DMS153 (cell line): Measurements from ENCODE around the gene NAA38.

Experiments used
- DNase-seq: peaks from one replicate; lab custom pipeline; 2025; lab: John Stamatoyannopoulos, UW

Gene NAA38, protein sequence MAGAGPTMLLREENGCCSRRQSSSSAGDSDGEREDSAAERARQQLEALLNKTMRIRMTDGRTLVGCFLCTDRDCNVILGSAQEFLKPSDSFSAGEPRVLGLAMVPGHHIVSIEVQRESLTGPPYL

GRCh38 chr17:7856811-7857712 is at the start of gene NAA38:
Gene NAA38 (minus strand): TSS chr17:7857559. CDS start chr17:7857463, 96 bp downstream.
- DNase-seq = peak; percentile 95

GRCh38 chr17:7903154-7904103 is 46.1 kb upstream of the NAA38 start:
- no peak for DNase-seq

GRCh38 chr17:7897773-7898172 is 40.4 kb upstream of the NAA38 start:
- no peak for DNase-seq

GRCh38 chr17:7897090-7897489 is 39.7 kb upstream of the NAA38 start:
- DNase-seq = no peak

GRCh38 chr17:7894866-7895265 is 37.5 kb upstream of the NAA38 start:
- no peak for DNase-seq

DNA sequence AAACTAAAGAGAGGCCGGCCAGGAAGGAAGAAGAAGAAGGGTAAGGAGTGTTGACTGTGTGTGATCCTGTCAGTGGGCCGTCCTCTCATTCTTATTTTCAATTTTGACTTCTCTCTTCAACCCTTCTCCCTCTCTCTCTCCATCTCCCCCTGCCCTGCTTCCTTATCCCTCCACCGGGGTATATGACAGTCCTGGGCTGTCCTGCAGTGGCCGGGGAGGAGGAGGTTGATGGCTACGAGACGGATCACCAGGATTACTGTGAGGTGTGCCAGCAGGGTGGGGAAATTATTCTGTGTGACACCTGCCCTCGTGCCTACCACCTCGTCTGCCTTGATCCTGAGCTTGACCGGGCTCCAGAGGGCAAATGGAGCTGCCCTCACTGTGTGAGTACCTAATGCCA is 36.9 kb upstream of the NAA38 start:
- DNase-seq = no peak

DNA sequence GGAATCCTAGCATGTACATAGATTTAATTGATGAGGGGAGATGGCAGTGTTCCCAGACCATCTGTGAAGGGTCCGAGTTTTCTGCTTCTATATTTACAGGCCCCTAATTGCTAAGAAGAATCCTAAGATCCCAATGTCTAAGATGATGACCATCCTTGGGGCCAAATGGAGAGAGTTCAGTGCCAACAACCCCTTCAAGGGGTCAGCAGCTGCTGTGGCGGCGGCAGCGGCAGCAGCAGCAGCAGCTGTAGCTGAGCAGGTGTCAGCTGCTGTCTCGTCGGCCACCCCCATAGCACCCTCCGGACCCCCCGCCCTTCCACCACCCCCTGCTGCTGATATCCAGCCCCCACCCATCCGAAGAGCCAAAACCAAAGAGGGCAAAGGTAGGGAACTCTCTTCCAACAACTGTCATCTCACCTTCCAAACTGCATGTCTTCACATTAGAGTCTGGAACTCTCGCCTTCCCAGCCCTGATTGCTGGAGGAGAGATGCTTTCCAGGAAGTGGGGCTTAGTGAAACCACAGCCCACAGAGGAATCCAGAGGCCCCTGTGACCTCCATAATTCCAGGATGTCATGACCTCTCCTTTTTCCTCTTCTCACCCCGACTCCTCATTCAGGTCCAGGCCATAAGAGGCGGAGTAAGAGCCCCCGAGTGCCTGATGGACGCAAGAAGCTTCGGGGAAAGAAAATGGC is 36.0 kb upstream of the NAA38 start:
- no peak for DNase-seq

GRCh38 chr17:7889166-7889955 is 32.0 kb upstream of the NAA38 start:
- peak; percentile 82 for DNase-seq

DNA sequence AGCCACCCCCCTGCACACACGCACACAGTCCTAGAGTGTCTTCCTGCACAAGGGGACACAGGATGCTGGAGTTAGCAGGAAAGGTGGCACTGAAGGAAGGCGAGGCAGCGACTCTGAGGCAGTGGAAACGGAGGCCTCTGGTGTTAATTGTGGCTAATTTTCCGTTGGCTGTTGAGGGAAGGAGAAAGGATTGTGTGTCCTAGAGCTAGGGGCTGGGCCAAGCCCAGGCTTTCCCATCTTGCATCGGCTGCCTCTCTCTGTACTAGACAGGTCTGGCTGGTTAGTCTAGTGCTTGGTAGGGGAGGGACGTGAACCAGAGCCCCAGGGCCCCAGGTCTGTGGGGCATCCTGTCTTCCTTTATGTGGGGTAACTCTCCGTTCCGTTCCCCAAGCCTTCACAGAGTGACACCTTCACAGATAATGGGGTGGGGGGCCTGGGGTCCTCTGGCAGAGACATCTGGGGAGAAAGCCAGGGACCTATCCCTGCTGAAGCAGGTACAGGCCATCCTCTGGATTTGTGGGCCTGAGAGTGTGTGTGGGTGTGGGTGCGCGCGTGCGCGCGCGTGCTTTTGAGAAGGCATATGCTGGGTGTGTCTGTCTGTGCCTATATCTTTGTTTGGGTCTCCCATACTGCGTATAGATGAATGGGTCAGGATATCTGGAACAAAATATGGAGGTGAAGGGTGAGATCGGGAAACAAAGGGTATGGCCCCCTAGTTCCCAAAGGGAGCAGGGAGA is 31.0 kb upstream of the NAA38 start, which contains the start of gene CHD3:
Gene CHD3, plus strand, starts transcription at position 606 of the 737 bp plus-strand sequence. CDS start 212 bp downstream, outside the sequence.
- DNase-seq = no peak

GRCh38 chr17:7887482-7888183 is 30.3 kb upstream of the NAA38 start:
- peak; percentile 84 for DNase-seq

GRCh38 chr17:7887038-7887481 is 29.7 kb upstream of the NAA38 start:
- DNase-seq = no peak

DNA sequence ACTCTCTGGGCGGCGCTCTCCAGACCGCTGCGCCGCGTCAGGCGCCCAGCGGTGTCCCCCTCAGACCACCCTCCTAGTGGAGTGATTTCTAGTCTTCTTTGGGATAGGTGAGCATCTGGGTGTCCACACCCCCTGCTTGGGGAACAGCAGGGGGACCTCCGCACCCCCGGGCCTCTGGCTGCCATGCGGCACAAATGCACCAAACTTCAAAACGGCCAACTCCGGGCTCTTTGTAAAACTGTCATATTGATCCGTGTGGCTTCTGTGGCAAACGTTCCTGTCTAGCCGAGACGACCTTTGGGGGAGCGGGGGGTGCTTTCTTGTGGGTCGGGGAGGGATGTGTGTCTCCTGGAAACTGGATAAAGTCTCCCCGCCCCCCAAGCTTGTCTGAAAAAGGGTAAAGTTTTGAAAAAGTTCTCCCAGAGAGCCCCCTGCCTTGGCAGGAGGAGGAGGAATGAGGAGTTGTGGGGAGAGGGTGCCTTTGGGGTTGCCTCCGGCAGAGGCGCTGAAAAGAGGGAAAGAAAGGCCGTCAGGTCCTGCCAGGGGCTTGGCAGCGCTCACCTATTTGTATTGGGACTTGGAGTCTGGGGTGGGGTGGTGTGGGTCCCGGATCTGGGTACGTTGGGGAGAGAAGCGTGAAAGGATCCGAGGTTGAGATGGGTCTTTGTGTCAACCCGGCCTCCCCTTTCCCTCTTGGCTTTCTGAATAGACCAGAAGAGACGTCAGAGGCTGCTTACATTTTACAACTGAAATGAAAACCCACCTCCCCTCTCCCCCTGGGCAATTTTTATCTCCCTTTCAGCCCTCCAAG is 29.1 kb upstream of the NAA38 start:
- DNase-seq = no peak

GRCh38 chr17:7885367-7886226 is 28.2 kb upstream of the NAA38 start:
- no peak for DNase-seq

DNA sequence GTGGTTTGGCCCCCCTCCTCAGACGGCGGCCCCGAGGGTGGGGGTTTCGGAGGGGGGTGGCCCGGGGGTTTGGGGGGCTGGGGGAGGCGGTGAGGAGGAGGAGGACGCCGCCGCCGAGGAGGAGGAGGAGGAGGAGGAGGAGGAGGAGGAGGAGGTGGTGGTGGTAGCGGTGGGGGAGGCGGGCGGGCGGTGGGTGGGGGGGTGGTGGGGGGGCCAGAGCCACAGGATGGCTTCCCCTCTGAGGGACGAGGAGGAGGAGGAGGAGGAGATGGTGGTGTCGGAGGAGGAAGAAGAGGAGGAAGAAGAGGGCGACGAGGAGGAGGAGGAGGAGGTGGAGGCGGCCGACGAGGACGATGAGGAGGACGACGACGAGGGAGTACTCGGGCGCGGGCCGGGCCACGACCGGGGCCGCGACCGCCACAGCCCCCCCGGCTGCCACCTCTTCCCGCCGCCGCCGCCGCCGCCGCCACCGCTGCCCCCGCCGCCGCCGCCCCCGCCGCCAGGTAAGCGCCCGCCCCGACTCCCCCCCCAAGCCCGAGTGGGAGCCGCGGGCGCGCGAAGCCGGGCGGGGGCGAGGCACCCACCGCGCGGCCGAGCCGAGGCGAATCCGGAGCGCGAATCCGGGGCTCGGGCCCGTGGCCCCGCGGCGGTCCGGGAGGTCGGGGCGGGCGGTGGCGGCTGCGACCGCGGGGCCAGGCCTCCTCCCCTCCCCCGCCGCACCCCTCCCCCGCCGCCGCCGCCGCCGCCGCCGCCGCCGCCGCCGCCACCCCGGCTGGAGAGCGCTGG is 27.4 kb upstream of the NAA38 start:
- DNase-seq = no peak

GRCh38 chr17:7883781-7884386 is 26.5 kb upstream of the NAA38 start:
- DNase-seq = no peak

DNA sequence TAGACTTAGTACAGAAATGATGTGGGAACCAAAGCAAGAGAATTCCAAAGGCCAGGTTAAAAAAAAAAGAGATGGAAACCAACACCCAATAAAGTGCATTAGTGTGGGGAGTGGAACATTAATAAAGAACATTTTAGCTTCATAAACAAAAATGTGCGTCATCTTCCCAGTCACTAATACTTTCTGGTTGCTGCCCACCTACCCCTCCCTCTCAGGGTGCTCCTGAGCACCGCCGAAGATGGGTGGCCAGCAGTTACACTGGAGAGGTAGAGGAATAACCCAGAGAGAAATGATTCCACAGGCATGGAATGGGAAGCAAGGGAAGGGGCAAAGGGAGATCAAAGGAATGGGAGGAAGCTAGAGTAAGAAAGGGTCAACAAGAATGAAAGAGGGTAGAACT is 25.3 kb upstream of the NAA38 start:
- DNase-seq = no peak
